Colonic mucosa (tissue), 4 donors: ENCODE data around the gene PKNOX2. TPM values are rescaled to one million over a fixed set of nuclear protein-coding genes. Genes with fewer than 3 reads are reported as not detected.

ENCODE experiments used
- DNase-seq: peaks from one replicate; pipeline ENCODE4 v3.0.0-alpha.2; 2020
- H3K27ac ChIP-seq: fragments of 200-600 bp; one replicate; pipeline ENCODE4 v1.8.0; 2021
- H3K27me3 ChIP-seq: fragments of 200-600 bp; one replicate; pipeline ENCODE4 v1.8.0; 2021
- H3K36me3 ChIP-seq: fragments of 200-600 bp; one replicate; pipeline ENCODE4 v1.8.0; 2021
- H3K4me1 ChIP-seq: fragments of 200-600 bp; one replicate; pipeline ENCODE4 v1.8.0; 2021; ENCODE audit warnings: mild to moderate bottlenecking
- H3K4me3 ChIP-seq: fragments of 200-600 bp; one replicate; pipeline ENCODE4 v1.8.0; 2021
- H3K9ac ChIP-seq, 2 donors: one replicate each; pipeline ENCODE4 v1.7.0; 2013; ENCODE audit warnings: control low read depth in 2 of 2, low read depth in 2 of 2, low read length in 2 of 2
- H3K9me3 ChIP-seq: fragments of 200-600 bp; one replicate; pipeline ENCODE4 v1.8.0; 2021
- CTCF ChIP-seq: fragments of 200-600 bp; IDR thresholded peaks from one replicate; pipeline ENCODE4 v1.8.0; 2022; ENCODE audit warnings: antibody characterized with exemption, mild to moderate bottlenecking
- intact Hi-C: fragments of 100-400 bp; cut with DNase I; formaldehyde crosslinking; loops from one replicate; pipeline ENCODE4 v1.14.1; 2022
- total RNA-seq, 2 donors: library from RNA; stranded (reverse); fragmentation: NEBNext Ultra II Directional in 1 of 2; extraction: Animal tissue kit (Norgen Biotek cat#: 25700) in 1 of 2; gene quantifications; one replicate each; pipeline ENCODE4 v1.2.1, GENCODE V29; 2021
- donor health status: healthy.
- donor health status: DM: no; HTN: no; CAD: no.
- donor health status: DM: no; HTN: no; CAD: no.

PKNOX2 gene
- total RNA-seq, 2 donors from 2014 or later = 0.52 to 1.3 TPM

- intact Hi-C loops = no loop called here
- Histone ChIP-seq H3K9ac (no peak overlapping the region), H3K27ac (no peak overlapping the region), H3K4me1 (no peaks in the 10 kb centered on the region), H3K9me3 (no peaks in the 10 kb centered on the region), H3K27me3 (no peaks in the 10 kb centered on the region), H3K36me3 (no peaks in the 10 kb centered on the region), H3K4me3 (no peak overlapping the region)
- TF ChIP-seq CTCF = no peak
- no peak for DNase-seq
Observed at GRCh38 chr11:125138966-125139365, 25.6 kb upstream of the PKNOX2 start.

- TF ChIP-seq CTCF = no peak
- no peak overlapping the region for H3K9ac ChIP-seq
- H3K36me3 ChIP-seq = no peaks in the 10 kb centered on the region
- H3K27me3 ChIP-seq = no peaks in the 10 kb centered on the region
- intact Hi-C loops = loop anchor here (5.0 kb wide), 2 partner anchors 182 to 208 kb away; no protein-coding TSS in a partner anchor
- no peak overlapping the region for H3K27ac ChIP-seq
- H3K4me1 ChIP-seq = no peaks in the 10 kb centered on the region
- no peaks in the 10 kb centered on the region for H3K9me3 ChIP-seq
- no peak overlapping the region for H3K4me3 ChIP-seq
- DNase-seq = no peak
Observed at GRCh38 chr11:125139778-125140177, 24.8 kb upstream of the PKNOX2 start.

GRCh38 chr11:125140233-125140632 is 24.3 kb upstream of the PKNOX2 start:
- Histone ChIP-seq H3K36me3 (no peaks in the 10 kb centered on the region), H3K4me1 (no peaks in the 10 kb centered on the region), H3K27ac (no peak overlapping the region), H3K4me3 (no peak overlapping the region), H3K27me3 (no peaks in the 10 kb centered on the region), H3K9me3 (no peaks in the 10 kb centered on the region), H3K9ac (no peak overlapping the region)
- DNase-seq = no peak
- TF ChIP-seq CTCF = no peak
- intact Hi-C loops = loop anchor here (5.0 kb wide), 2 partner anchors 183 to 207 kb away; no protein-coding TSS in a partner anchor

- Histone ChIP-seq H3K9me3 (no peaks in the 10 kb centered on the region), H3K4me1 (no peaks in the 10 kb centered on the region), H3K4me3 (no peak overlapping the region), H3K27me3 (no peaks in the 10 kb centered on the region), H3K9ac (no peak overlapping the region), H3K27ac (no peak overlapping the region), H3K36me3 (no peaks in the 10 kb centered on the region)
- intact Hi-C loops = loop anchor here (5.0 kb wide), 2 partner anchors 184 to 206 kb away; no protein-coding TSS in a partner anchor
- no peak for TF ChIP-seq CTCF
- no peak for DNase-seq
Observed at GRCh38 chr11:125141178-125141577, 23.4 kb upstream of the PKNOX2 start.

- DNase-seq = no peak
- no peaks in the 10 kb centered on the region for H3K4me1 ChIP-seq
- no peaks in the 10 kb centered on the region for H3K36me3 ChIP-seq
- no peaks in the 10 kb centered on the region for H3K9me3 ChIP-seq
- intact Hi-C loops = loop anchor here (5.0 kb wide), 2 partner anchors 185 to 205 kb away; no protein-coding TSS in a partner anchor
- no peak overlapping the region for H3K27ac ChIP-seq
- TF ChIP-seq CTCF = peak; percentile 97
- H3K27me3 ChIP-seq = no peaks in the 10 kb centered on the region
- H3K4me3 ChIP-seq = no peak overlapping the region
- no peak overlapping the region for H3K9ac ChIP-seq
Observed at GRCh38 chr11:125141686-125142535, 22.6 kb upstream of the PKNOX2 start.
